OCI-LY3 (cell line): ENCODE measurements around the gene MBP.

ENCODE experiments used
- H2AFZ ChIP-seq: fragments of 200-600, 300-600 bp; shearing (Covaris generic); 2 replicates; pipeline ENCODE4 v1.6.0; 2014; ENCODE audit warnings: antibody characterized with exemption, low read depth, low read length
- H3K27ac ChIP-seq: fragments of 200-600, 300-600 bp; sonication (generic); 2 replicates; pipeline ENCODE4 v1.5.1; 2014; ENCODE audit warnings: mild to moderate bottlenecking, low read length, moderate library complexity, mixed read lengths
- H3K27me3 ChIP-seq: fragments of 200-600, 300-600 bp; sonication (generic); 2 replicates; pipeline ENCODE4 v1.6.1; 2014; ENCODE audit warnings: low read depth, low read length, mixed read lengths
- H3K36me3 ChIP-seq: fragments of 200-600, 300-600 bp; sonication (generic); replicated peaks from 2 replicates; pipeline ENCODE3; 2014; ENCODE audit warnings: low read depth, low read length, mixed read lengths
- H3K4me1 ChIP-seq: fragments of 300-600, 200-600 bp; sonication (generic); 2 replicates; pipeline ENCODE4 v1.6.1; 2014; ENCODE audit warnings: low read length, mixed read lengths
- H3K4me2 ChIP-seq: fragments of 200-600, 300-600 bp; sonication (generic); 2 replicates; pipeline ENCODE4 v1.6.1; 2014; ENCODE audit warnings: low read length, mixed read lengths
- H3K4me3 ChIP-seq: fragments of 300-600, 200-600 bp; sonication (generic); 2 replicates; pipeline ENCODE4 v1.5.1; 2014; ENCODE audit warnings: antibody characterized with exemption, mild to moderate bottlenecking, low read length, moderate library complexity
- H3K79me2 ChIP-seq: fragments of 300-600, 200-600 bp; shearing (Covaris generic); 2 replicates; pipeline ENCODE4 v1.6.1; 2014; ENCODE audit warnings: mild to moderate bottlenecking, low read length, mixed read lengths
- H3K9ac ChIP-seq: fragments of 300-600, 200-600 bp; shearing (Covaris generic); 2 replicates; pipeline ENCODE4 v1.6.0; 2014; ENCODE audit warnings: mild to moderate bottlenecking, low read length, moderate library complexity
- H3K9me3 ChIP-seq: fragments of 200-600, 300-600 bp; shearing (Covaris generic); 2 replicates; pipeline ENCODE4 v1.6.1; 2014; ENCODE audit warnings: low read length, mixed read lengths; ENCODE audit not compliant: insufficient read depth
- H4K20me1 ChIP-seq: fragments of 200-600, 300-600 bp; sonication (generic); 2 replicates; pipeline ENCODE4 v1.6.1; 2016; ENCODE audit warnings: low read length, mixed read lengths; ENCODE audit not compliant: insufficient read depth
- CTCF ChIP-seq: fragments of 200-600, 300-600 bp; sonication (generic); IDR thresholded peaks from 2 replicates; pipeline ENCODE4 v1.5.1; 2014; ENCODE audit warnings: antibody characterized with exemption, low read length, low read depth
- EZH2phosphoT487 ChIP-seq: fragments of 200-600 bp; shearing (Covaris generic); IDR thresholded peaks from 2 replicates; pipeline ENCODE4 v1.6.1; 2018; ENCODE audit warnings: antibody characterized with exemption, mixed run types, low read depth

MBP gene

GRCh38 chr18:77012806-77013541 lies 119.6 kb downstream of the MBP start:
- H3K9ac ChIP-seq: no peak overlapping the region
- H3K27ac ChIP-seq: no peak overlapping the region
- H3K4me1 ChIP-seq: no peaks in the 10 kb centered on the region
- H3K79me2 ChIP-seq: no peaks in the 10 kb centered on the region
- no peak overlapping the region for H3K4me2 ChIP-seq
- H3K27me3 ChIP-seq: no peaks in the 10 kb centered on the region
- no peak overlapping the region for H3K4me3 ChIP-seq
- H3K36me3 ChIP-seq: peaks cover 17% of the 10 kb centered on the region
- no peak for TF ChIP-seq CTCF
- no peak for TF ChIP-seq EZH2phosphoT487
- no peak overlapping the region for H2AFZ ChIP-seq
- H4K20me1 ChIP-seq: peaks cover 34% of the 10 kb centered on the region
- H3K9me3 ChIP-seq: no peaks in the 10 kb centered on the region

GRCh38 chr18:77012120-77012519 lies 120.5 kb downstream of the MBP start:
- no peaks in the 10 kb centered on the region for H3K9me3 ChIP-seq
- no peak for TF ChIP-seq CTCF
- H3K9ac ChIP-seq: no peak overlapping the region
- H3K27me3 ChIP-seq: no peaks in the 10 kb centered on the region
- no peaks in the 10 kb centered on the region for H3K4me1 ChIP-seq
- peaks cover 37% of the 10 kb centered on the region for H4K20me1 ChIP-seq
- no peak overlapping the region for H2AFZ ChIP-seq
- H3K36me3 ChIP-seq: peaks cover 17% of the 10 kb centered on the region
- H3K79me2 ChIP-seq: no peaks in the 10 kb centered on the region
- no peak overlapping the region for H3K4me3 ChIP-seq
- no peak overlapping the region for H3K27ac ChIP-seq
- H3K4me2 ChIP-seq: no peak overlapping the region

GRCh38 chr18:77009675-77010074 lies 122.9 kb downstream of the MBP start:
- TF ChIP-seq EZH2phosphoT487 (no peak), CTCF (no peak)
- Histone ChIP-seq H3K79me2 (no peaks in the 10 kb centered on the region), H3K27me3 (peaks cover 2% of the 10 kb centered on the region), H4K20me1 (peaks cover 24% of the 10 kb centered on the region), H3K4me1 (peaks cover 10% of the 10 kb centered on the region), H3K27ac (no peak overlapping the region), H3K36me3 (no peaks in the 10 kb centered on the region), H3K9ac (no peak overlapping the region), H2AFZ (no peak overlapping the region), H3K4me3 (no peak overlapping the region), H3K4me2 (no peak overlapping the region), H3K9me3 (no peaks in the 10 kb centered on the region)

GRCh38 chr18:77008576-77009315 lies 123.8 kb downstream of the MBP start:
- TF ChIP-seq EZH2phosphoT487 (no peak), CTCF (no peak)
- Histone ChIP-seq H3K79me2 (no peaks in the 10 kb centered on the region), H4K20me1 (peaks cover 27% of the 10 kb centered on the region), H2AFZ (no peak overlapping the region), H3K4me2 (no peak overlapping the region), H3K36me3 (no peaks in the 10 kb centered on the region), H3K9me3 (no peaks in the 10 kb centered on the region), H3K27ac (no peak overlapping the region), H3K4me1 (peaks cover 16% of the 10 kb centered on the region), H3K9ac (no peak overlapping the region), H3K4me3 (no peak overlapping the region), H3K27me3 (peaks cover 11% of the 10 kb centered on the region)
